ENCODE data around the gene ABLIM2.

DNA sequence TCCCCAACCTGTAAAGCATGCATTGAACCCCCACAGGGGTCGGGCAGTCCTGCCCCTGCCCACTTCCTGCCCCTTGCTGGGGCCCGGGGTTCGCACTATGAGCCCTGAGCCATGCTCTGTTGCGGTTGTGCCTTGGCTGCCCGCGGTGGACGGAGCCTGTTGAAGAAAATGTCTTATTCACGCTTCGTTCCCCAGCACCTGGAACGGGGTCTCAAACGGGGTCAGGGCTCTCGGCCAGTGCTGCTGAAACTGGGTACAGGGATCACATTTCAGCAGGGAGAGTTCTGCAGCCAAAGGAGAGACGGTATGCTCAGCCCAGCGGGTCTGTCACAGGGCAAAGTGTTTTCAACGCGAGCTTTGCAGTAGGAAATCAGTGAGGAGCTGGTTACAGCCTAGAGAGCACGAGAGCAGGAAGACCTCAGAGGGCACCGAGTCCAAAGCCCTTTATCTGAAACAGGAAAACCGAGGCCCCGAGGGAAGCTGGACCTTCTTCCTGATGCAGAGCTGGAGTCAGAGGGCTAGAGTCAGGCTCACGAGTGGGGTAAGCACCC, 172.6 kb downstream of the ABLIM2 start:
- no peak for TF ChIP-seq NFYB (IDR thresholded peaks at IDR 0.05; ENCODE audit: insufficient read depth, low read depth, low read length)
- TF ChIP-seq, protein P1, sequence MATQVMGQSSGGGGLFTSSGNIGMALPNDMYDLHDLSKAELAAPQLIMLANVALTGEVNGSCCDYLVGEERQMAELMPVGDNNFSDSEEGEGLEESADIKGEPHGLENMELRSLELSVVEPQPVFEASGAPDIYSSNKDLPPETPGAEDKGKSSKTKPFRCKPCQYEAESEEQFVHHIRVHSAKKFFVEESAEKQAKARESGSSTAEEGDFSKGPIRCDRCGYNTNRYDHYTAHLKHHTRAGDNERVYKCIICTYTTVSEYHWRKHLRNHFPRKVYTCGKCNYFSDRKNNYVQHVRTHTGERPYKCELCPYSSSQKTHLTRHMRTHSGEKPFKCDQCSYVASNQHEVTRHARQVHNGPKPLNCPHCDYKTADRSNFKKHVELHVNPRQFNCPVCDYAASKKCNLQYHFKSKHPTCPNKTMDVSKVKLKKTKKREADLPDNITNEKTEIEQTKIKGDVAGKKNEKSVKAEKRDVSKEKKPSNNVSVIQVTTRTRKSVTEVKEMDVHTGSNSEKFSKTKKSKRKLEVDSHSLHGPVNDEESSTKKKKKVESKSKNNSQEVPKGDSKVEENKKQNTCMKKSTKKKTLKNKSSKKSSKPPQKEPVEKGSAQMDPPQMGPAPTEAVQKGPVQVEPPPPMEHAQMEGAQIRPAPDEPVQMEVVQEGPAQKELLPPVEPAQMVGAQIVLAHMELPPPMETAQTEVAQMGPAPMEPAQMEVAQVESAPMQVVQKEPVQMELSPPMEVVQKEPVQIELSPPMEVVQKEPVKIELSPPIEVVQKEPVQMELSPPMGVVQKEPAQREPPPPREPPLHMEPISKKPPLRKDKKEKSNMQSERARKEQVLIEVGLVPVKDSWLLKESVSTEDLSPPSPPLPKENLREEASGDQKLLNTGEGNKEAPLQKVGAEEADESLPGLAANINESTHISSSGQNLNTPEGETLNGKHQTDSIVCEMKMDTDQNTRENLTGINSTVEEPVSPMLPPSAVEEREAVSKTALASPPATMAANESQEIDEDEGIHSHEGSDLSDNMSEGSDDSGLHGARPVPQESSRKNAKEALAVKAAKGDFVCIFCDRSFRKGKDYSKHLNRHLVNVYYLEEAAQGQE (IDR thresholded peaks at IDR 0.05; ENCODE audit: low read depth, low read length) = no peak
- TF ChIP-seq BMI1 (IDR thresholded peaks at IDR 0.05; ENCODE audit: borderline replicate concordance) = no peak
- TF ChIP-seq KLF5 (IDR thresholded peaks at IDR 0.05; ENCODE audit: partially characterized antibody) = no peak
- no peak for TF ChIP-seq SIN3A (IDR thresholded peaks at IDR 0.05; ENCODE audit: low read depth, low read length)
- TF ChIP-seq POLR2A (IDR thresholded peaks at IDR 0.05; ENCODE audit: low read depth, low read length) = no peak
- no peak for TF ChIP-seq TAF1 (IDR thresholded peaks at IDR 0.05; ENCODE audit: borderline replicate concordance, low read depth, low read length)
- no peak for TF ChIP-seq CHD1 (IDR thresholded peaks at IDR 0.05; ENCODE audit: low read depth, low read length)
